ENCODE data around the gene CYP8B1. TPM values are rescaled to one million over a fixed set of nuclear protein-coding genes. Genes with fewer than 3 reads are reported as not detected.

Gene CYP8B1
- polyA plus RNA-seq, 3 donors: 0.01 TPM; not detected in 2

DNA sequence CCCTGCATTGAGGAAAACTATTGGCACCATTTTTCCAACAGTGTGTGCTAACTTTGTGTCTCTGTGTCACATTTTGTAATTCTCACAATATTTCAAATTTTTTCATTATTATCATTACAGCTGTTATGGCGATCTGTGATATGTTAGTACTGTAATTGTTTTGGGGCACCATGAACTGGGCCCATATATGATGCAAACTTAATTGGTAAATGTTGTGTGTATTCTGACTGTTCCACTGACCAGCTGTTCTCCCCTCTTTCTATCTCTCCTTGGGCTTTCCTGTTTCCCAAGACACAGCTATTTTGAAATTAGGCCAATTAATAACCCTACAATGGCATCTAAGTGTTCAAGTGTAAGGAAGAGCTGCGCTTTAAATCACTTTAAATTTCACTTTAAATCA lies 2.2 kb upstream of the CYP8B1 start:
- WGBS (ENCODE audit: insufficient coverage): no CpG with 5 or more reads among the region's 2 CpGs
- Mint-ChIP-seq H3K4me3 (no peak overlapping the region), H3K9me3 (no peaks in the 10 kb centered on the region), H3K27me3 (ENCODE audit: low read depth in 3 of 3) (peaks cover 9 to 11% (median 10%) of the 10 kb centered on the region in 3 donors), H3K36me3 (peaks cover 0 to 2% of the 10 kb centered on the region in 2 donors), H3K4me1 (peaks cover 10% of the 10 kb centered on the region), H3K27ac (no peak overlapping the region)
- peaks cover 13 to 14% of the 10 kb centered on the region in 2 donors for H3K4me1 ChIP-seq (ENCODE audit: control insufficient read depth in 1 of 2, insufficient read depth in 2 of 2, low read length in 2 of 2)
- intact Hi-C loops (cut with micrococcal nuclease): no loop called here
- no peak overlapping the region for H3K4me2 ChIP-seq (replicated peaks; ENCODE audit: extremely low read depth, low read length, poor library complexity, severe bottlenecking)
- no peak overlapping the region for H2AFZ ChIP-seq (ENCODE audit: insufficient read depth, low read depth, low read length, poor library complexity, severe bottlenecking)
- no peak overlapping the region for H3K27ac ChIP-seq (ENCODE audit: low read depth in 1 of 2, low read length in 2 of 2)
- H3K9me3 ChIP-seq (replicated peaks in 1 of 2; ENCODE audit: control insufficient read depth in 1 of 2, insufficient read depth in 1 of 2, low read length in 2 of 2): no peaks in the 10 kb centered on the region
- H3K27me3 ChIP-seq (ENCODE audit: control insufficient read depth in 2 of 2, insufficient read depth in 2 of 2, low read length in 2 of 2): peaks cover 0 to 10% of the 10 kb centered on the region in 2 donors
- no peak for DNase-seq
- H4K20me1 ChIP-seq (ENCODE audit: insufficient read depth, low read length): no peaks in the 10 kb centered on the region
- H3K9ac ChIP-seq (ENCODE audit: insufficient read depth, low read length, poor library complexity, severe bottlenecking): no peak overlapping the region
- no peak overlapping the region for H3K4me3 ChIP-seq (replicated peaks in 1 of 3; ENCODE audit: low read depth in 2 of 3, low read length in 3 of 3)
- H3K79me2 ChIP-seq (ENCODE audit: insufficient read depth, low read length): no peaks in the 10 kb centered on the region
- H3K36me3 ChIP-seq (replicated peaks in 1 of 2; ENCODE audit: control insufficient read depth in 1 of 2, insufficient read depth in 2 of 2, low read length in 2 of 2): no peaks in the 10 kb centered on the region
- no peak for TF ChIP-seq CTCF (IDR thresholded peaks at IDR 0.05)

DNA sequence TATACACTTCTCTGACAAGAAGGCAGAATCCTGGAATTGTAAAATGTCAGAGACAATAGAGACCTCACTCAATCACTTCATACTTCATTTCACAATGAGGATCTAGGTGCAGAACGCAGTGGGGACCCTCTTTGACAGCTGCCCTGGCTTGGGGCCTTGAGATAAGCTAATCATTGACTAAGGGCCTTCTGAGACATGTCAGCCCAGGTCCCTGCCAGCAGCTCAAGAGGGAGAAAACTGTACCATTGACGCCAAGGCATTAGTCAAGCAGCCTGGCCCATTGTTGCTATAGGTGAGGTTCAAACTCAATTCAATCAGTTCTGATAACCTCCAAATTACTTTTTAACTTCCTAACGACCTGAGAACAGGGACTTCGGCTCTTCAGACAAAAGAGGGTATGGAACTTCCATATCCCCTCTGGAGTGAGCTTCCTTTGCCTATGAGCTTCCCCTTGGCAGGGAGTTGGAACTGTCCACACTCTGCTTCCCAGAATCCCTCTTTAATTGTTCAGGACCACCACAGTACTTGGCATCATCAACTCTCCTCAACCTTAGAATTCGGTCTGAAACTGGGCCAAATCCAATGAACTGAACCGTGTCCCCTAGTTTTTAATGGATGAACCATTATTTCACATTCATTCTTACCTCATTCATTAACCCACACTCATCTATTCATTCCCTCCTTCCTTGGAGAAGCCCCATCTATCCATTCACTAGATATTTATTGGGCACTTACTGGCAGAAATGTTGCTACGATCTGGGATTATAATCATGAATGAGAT lies 1.5 kb upstream of the CYP8B1 start:
- no peak for DNase-seq
- Histone ChIP-seq H3K27ac (ENCODE audit: low read depth in 1 of 2, low read length in 2 of 2) (no peak overlapping the region), H3K4me3 (replicated peaks in 1 of 3; ENCODE audit: low read depth in 2 of 3, low read length in 3 of 3) (no peak overlapping the region), H2AFZ (ENCODE audit: insufficient read depth, low read depth, low read length, poor library complexity, severe bottlenecking) (no peak overlapping the region), H3K4me2 (replicated peaks; ENCODE audit: extremely low read depth, low read length, poor library complexity, severe bottlenecking) (no peak overlapping the region), H3K9me3 (replicated peaks in 1 of 2; ENCODE audit: control insufficient read depth in 1 of 2, insufficient read depth in 1 of 2, low read length in 2 of 2) (no peaks in the 10 kb centered on the region), H3K4me1 (ENCODE audit: control insufficient read depth in 1 of 2, insufficient read depth in 2 of 2, low read length in 2 of 2) (peaks cover 13 to 14% of the 10 kb centered on the region in 2 donors), H3K79me2 (ENCODE audit: insufficient read depth, low read length) (no peaks in the 10 kb centered on the region), H3K36me3 (replicated peaks in 1 of 2; ENCODE audit: control insufficient read depth in 1 of 2, insufficient read depth in 2 of 2, low read length in 2 of 2) (no peaks in the 10 kb centered on the region), H4K20me1 (ENCODE audit: insufficient read depth, low read length) (no peaks in the 10 kb centered on the region), H3K27me3 (ENCODE audit: control insufficient read depth in 2 of 2, insufficient read depth in 2 of 2, low read length in 2 of 2) (peaks cover 0 to 10% of the 10 kb centered on the region in 2 donors), H3K9ac (ENCODE audit: insufficient read depth, low read length, poor library complexity, severe bottlenecking) (no peak overlapping the region)
- intact Hi-C loops (cut with micrococcal nuclease): no loop called here
- Mint-ChIP-seq H3K4me1 (peaks cover 10% of the 10 kb centered on the region), H3K9me3 (peaks cover 0 to 2% (median 0%) of the 10 kb centered on the region in 7 donors), H3K4me3 (no peak overlapping the region), H3K27ac (no peak overlapping the region), H3K36me3 (peaks cover 0 to 2% of the 10 kb centered on the region in 2 donors), H3K27me3 (ENCODE audit: low read depth in 3 of 3) (peaks cover 9 to 12% (median 11%) of the 10 kb centered on the region in 3 donors)
- TF ChIP-seq CTCF (IDR thresholded peaks at IDR 0.05): no peak
- WGBS (ENCODE audit: insufficient coverage): 98% methylated on average over 5 of the region's 7 CpGs
